Left kidney (tissue), 2 donors: ENCODE data around the gene SLC38A9. TPM values are rescaled to one million over a fixed set of nuclear protein-coding genes. Genes with fewer than 3 reads are reported as not detected.

Experiments
- DNase-seq: peaks from one replicate; pipeline ENCODE4 v3.0.0-alpha.2; 2013
- polyA plus RNA-seq: library from polyadenylated mRNA; unstranded; fragments of 120-200 nt; gene quantifications from one replicate; pipeline ENCODE4 v1.2.1, GENCODE V29; 2013; ENCODE audit not compliant: insufficient read length

SLC38A9 gene
- polyA plus RNA-seq, 1 donor: 41.3 TPM

DNA sequence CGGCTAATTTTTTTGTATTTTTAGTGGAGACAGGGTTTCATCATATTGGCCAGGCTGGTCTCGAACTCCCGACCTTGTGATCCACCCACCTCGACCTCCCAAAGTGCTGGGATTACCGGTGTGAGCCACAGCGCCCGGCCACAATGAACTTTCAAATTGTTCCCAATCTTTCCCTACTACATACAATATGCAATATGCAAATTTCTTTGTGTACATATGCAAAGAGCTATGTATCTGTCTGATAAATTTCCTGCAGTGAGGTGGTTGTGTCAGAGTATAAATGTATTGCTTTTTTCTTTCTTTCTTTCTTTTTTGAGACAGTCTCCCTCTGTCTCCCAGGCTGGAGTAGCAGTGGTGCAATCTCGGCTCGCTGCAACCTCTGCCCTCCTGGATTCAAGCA lies 128.5 kb downstream of the SLC38A9 start:
- no peak for DNase-seq

DNA sequence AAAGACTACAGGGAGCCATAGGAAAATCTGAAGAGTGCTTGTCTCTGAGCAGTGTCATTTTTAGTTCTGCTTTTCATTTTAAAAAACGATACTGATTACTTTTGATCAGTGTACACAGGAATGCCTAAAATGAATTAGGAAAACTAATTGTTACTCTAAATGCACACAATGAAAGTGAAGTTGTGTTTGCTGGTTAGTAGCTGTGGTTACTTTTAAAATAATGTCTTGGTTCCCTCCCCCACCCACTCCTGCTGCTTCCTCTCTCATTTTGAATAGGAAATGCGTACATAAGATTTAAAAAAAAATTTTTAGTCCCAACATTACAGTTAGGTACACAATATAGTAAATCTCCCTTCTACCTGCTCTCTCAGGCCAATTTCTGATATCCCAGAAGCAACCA lies 129.9 kb downstream of the SLC38A9 start:
- no peak for DNase-seq

DNA sequence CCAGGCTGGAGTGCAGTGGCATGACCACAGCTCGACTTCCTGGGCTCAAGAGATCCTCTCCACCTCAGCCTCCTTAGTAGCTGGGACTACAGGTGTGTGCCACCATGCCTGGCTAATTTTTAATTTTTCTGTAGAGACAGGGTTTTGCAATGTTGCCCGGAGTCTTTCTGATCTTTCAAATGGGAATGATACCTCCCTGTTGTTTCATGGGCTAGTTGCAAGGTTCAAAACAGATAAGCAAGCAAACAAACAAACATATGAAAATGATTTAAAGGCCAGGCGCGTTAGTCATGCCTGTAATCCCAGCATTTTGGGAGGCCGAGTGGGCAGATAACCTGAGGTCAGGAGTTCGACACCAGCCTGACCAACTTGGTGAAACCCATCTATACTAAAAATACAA lies 132.1 kb downstream of the SLC38A9 start:
- DNase-seq: no peak

DNA sequence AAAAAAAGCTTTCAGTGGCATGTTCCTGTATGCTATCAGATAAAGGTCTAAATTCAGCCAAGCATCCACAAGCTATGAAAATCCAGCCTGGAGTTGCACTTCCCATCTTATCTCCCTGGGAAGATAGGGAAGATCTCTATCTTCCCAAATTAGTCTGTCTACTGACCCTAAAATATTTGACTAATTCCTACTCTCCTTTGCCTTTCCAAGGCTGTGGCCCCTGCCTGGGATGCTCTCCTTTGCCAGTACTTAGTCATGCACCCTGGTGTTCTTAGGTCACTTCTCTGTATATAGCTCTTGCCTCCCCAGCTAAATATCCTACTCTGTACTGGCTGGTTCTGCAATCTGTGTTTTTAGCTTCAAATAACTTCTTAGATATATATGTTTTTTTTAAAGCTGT lies 133.4 kb downstream of the SLC38A9 start:
- DNase-seq: no peak

DNA sequence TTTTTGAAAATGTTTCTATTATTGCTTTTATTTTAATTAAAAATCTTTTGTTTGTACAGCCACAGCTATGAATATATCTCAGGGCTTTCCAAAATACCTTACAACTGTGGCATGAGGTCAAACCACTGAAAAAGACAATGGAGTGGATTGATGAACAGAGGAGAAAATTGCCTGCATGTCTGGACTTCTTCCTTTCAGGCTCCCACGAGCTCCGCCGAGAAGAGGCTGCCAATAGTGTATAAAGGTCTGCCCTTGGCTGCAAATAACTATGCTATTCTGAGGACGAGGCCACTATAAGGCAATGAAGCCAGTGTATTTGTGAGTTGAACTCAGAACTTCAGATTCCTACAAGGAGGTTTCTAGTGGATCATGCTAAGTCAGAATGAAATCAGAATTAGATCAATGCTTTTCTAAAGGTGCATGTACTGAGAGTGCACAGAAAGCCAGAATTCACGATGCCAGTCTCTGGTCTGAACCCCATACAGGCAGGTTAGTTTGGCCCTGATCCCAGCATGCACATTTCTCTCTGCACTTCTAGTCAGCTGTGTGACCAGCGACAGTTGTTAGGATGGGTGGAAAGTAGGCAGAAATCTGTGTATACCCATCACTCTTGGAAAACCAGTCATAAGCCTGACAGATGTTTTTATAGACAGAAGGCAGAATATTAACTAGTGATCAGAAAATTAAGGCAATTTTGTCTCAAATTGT lies 134.6 kb downstream of the SLC38A9 start:
- DNase-seq: no peak

DNA sequence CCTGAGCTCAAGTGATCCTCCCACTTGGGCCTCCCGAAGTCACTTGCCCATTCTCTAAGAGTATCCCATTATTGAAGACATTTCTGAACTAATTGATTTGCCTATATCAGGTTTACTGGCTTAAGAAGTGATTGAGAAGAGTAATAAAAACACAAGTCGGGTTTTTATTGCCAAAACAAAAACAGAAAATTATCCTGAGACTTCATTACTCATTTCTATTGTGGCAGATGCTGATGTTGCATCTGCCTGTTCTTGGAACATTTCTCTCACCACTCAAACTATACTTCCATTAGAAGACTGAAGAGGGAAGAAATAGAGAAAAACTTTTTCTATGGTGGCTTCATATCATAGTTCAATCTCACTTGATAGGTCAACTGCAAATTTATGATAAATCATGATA lies 135.5 kb downstream of the SLC38A9 start:
- no peak for DNase-seq

Other genes starting within 250 kb of the SLC38A9 start
- 78.4 TPM for gene PLPP1, start 177.4 kb downstream of the SLC38A9 start, polyA plus RNA-seq
- 0.12 TPM for gene DDX4, start 25.7 kb upstream of the SLC38A9 start, polyA plus RNA-seq
- 0.12 TPM for gene IL31RA, start 139.0 kb upstream of the SLC38A9 start, polyA plus RNA-seq